Renal cortex interstitium (tissue), 15 donors: ENCODE data around the gene LCE2D. TPM values are rescaled to one million over a fixed set of nuclear protein-coding genes. Genes with fewer than 3 reads are reported as not detected.
"Not testable (repeated sequence)": the region's sequence is repeated elsewhere in the genome, so short reads cannot be mapped to it uniquely, and the experiment has no call there.

Source experiments
- DNase-seq, 11 donors: peaks; one replicate each; pipeline ENCODE4 v3.0.0-alpha.2; 2013; ENCODE audit warnings: low read depth in 9 of 11, low spot score in 4 of 11; ENCODE audit errors: extremely low read depth in 1 of 11
- long read RNA-seq, 16 experiments: transcript quantifications; one replicate each; lab custom pipeline, GENCODE V29; 2026
- polyA plus RNA-seq, 3 donors: library from polyadenylated mRNA; unstranded; fragments of 120-200 nt; gene quantifications; one replicate each; pipeline ENCODE4 v1.2.1, GENCODE V29; 2013; ENCODE audit not compliant: insufficient read length in 3 of 3

LCE2D gene, protein sequence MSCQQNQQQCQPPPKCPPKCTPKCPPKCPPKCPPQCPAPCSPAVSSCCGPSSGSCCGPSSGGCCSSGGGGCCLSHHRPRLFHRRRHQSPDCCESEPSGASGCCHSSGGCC
- not detected for polyA plus RNA-seq
- long read RNA-seq, donor 1 = 0 reads
- long read RNA-seq, donor 2 = 0 reads
- long read RNA-seq, donor 3 = 0 reads
- long read RNA-seq, donor 4 = 0 reads
- long read RNA-seq, donor 5 = 0 reads
- long read RNA-seq, donor 6 = 0 reads
- long read RNA-seq, donor 7 = 0 reads
- long read RNA-seq, donor 8 = 0 reads
- long read RNA-seq, donor 9 = 0 reads
- long read RNA-seq, donor 10 = 0 reads
- long read RNA-seq, donor 11 = 0 reads
- long read RNA-seq, donor 12 = 0 reads
- long read RNA-seq, donor 13 = 0 reads
- long read RNA-seq, donor 14 = 0 reads
- long read RNA-seq, donor 15 = 0 reads
- long read RNA-seq, donor 16 = 0 reads

DNA sequence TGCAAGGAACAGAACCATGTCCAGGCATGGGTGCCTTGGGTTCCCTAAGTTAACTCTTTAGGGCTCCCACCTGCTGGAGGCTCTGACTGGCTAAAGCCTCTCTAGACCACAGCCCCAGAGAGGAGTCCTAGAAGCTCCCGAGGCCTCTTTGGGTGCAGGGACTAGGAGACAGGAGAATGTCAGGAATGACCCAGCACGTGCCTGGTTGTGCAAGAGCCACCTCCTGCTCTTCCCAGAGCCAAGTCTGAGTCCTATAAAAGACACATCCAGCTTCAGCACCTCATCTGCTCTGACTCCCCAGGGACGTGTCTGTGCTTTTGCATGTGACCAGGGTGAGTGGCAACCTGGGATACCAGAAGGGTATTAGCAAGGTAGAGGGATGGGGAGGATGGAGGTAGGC lies at the start of gene LCE2D:
Gene LCE2D, plus strand, starts transcription at position 283 of the 400 bp plus-strand sequence. CDS start 726 bp downstream, outside the sequence.
- DNase-seq = no peak

DNA sequence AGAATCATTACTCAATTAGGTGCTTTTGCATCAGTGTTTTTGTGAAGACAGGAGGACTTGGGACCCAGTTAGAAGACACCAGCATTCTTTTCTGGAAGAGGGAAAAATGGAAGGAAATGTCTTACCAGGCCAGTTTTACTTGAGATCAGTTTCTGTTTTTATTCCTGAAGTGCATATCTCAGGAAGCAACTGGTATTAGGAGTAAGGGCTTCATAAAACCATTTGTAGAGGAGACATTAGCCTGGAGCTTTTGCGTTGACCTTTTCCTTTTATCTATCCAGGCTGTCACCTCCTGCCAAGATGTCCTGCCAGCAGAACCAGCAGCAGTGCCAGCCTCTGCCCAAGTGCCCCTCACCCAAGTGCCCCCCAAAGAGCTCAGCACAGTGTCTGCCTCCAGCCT lies 49.7 kb upstream of the LCE2D start, which contains the start of gene LCE3B:
Gene LCE3B, plus strand, starts transcription at position 301 of the 400 bp plus-strand sequence. Its CDS starts 0 bp downstream, at position 301.
- DNase-seq = no peak

DNA sequence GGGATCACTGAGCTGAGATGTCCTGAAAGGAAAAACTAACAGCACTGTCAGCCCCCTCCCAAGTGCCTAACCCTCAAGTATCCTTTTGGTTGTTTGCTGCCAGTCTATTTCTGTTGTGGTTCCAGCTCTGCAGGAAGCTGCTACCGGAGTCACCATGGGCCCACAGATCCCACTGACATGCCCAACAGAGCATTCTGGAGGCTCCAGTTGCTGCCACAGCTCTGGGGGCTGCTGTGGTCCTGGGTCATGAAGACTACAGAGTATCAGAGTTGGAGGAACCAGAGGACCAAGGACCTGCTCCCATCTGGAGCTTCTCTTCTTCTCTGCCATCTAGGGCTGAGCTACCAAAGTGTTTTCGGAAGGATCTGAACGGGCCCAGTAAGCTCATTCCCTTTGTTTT lies 41.2 kb upstream of the LCE2D start:
- no peak for DNase-seq

DNA sequence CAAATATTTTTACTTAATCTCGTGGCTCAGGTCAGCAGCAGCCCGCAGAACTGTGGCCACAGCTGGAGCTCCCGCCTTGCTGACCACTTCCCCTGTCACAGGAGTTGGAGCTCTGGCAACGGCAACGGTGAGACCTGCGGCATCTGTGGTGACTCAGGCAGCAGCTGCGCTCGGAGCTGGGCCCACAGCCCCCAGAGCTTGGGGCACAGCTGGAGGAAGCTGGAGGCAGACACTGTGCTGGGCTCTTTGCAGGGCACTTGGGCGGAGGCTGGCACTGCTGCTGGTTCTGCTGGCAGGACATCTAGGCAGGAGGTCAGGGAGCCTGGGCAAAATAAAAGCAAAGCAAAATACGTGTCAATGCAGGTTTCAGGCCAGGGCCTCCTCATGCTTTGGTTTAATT lies 40.4 kb upstream of the LCE2D start, which contains the start of gene LCE3A:
Gene LCE3A, minus strand, starts transcription at position 301 of the 400 bp plus-strand sequence. Its CDS starts 0 bp downstream, at position 301.
- no peak for DNase-seq

DNA sequence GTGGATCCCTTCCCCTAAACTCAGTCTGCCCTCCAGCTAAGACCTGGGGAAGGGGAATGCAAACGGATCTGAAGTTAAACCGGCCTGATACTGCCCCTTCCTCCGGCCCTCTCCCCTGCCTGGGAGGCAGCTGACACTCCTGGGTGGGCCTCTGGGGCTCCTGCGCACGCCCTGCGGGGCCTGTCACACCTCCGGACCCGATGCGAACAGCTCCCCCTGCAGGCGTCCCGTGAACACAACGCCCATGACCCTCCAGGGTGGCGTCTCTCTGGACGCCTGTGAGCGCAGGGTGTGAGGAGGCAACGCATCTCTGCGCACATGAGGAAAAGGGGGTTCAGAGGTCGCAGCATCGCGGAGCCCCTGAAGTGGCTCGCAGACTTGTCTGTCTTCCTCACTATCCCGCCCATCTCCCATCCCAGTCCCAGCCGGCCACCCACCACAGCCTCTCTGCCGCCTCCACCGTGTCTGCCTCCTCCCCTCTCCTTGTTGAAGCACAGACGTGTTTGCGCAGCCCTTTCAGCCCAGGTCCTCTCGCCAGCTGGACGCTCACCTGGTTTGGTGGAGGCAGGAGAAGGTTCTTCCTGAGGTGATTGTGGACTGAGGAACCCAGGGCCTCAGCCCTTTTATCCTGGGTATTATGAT lies 39.9 kb upstream of the LCE2D start:
- DNase-seq = no peak

DNA sequence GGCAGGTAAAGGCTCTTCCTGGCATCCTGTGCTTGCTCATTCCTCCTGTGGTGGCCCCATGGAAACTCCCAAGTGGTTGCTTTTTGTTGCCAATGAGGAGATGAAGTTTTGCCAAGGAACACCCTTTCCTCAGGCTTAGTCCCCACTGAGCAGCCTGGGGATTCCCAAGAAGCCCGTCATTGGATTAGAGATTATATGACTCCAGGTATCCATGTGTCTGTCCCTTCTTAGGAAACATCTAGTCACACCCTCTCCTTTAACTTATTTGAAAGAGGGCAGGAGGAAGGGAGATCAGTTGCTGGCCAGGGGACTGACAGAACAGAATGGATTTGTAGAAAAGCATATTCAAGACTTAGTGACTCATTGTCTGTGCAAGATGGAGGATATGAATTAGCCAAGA lies 36.4 kb upstream of the LCE2D start:
- no peak for DNase-seq

DNA sequence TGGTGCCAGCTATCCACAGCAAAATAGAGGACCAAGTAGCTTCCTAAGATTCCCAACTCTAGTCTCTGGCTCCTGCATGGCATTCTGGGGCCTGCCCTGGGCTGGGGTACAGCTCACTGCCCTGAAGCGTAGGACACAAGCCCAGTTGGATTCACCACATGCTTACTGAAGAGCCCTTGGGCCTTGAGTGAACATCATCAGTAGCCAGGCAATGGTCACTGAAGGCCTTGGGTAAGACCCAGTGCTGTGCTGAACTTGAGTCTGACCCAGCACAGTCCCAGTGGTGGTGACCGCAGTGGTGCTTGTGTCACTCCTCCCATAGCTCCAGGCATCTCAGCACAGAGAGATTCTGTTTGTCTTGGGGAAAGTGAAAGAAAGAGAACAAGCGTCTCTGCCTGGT lies 32.6 kb upstream of the LCE2D start:
- DNase-seq = no peak

DNA sequence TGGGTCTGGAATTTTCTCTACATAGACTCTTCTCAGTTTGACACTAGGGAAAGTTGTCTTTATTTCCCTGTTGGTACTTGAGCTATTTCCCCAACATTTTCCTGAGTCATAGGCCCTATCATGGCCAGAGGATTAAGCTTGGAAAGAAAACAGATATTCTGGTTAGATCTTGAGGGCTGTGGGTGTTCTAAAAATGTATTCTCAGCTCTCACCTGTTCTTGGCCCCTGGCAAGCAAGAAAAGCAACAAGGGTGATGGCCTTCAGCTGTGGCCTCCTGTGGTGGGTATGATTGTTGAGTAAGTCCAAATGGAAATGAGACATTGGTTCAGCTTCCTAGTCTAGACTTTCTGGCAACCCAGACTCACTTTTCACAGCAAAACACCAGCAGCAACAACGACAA lies 22.8 kb upstream of the LCE2D start:
- no peak for DNase-seq

DNA sequence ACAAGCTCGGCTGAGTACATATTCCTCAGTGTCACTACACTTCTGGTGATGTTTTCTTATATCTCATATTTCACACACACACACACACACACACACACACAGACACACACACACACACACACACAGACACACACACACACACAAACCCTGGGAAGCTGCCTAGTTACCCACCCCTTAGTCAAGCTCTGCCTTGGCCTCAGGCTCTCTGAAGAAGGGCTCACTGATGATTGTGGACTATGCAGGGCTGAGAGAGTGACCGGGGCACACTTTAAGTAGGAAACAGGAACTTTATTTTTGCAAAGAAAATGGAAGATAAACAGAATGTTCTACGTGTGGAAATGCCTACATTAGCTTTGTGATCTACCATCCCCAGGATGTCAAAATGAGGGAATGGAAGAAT lies 19.2 kb upstream of the LCE2D start:
- no peak for DNase-seq

DNA sequence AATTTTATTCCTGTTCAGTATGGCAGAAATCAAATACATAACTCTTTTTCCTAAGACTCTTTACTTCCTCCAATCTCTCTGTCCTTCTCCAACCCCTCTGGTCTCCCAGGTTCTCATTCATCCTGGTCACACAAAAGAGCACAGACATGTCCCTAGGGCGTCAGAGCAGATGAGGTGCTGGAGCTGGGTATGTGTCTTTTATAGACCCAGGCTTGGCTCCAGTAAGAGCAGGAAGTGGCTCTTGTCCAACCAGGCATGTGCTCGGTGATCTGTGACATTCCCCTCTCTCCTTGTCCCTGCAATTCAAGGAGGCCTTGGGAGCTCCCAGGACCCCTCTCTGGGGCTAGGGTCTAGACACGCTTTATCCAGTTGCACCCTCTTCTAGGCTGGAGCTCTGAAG lies 18.0 kb upstream of the LCE2D start:
- no peak for DNase-seq

DNA sequence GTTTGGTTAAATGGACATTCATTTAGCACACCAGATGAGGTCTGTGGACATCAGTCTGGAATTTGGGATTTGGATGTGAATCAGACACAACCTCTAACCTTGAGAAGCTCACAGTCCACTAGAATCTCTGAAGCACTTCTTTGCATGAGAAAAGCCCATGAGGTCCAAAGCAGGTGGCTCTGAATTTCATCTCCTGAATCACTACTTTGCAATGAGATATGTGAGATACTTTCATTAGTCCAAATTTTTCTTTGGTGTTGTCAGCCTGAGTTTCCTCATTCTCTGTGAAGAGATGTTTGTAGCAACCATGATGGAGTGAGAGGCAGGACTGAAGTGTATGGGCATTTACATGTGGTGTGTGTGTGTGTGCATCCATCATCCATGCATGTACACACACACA lies 16.5 kb upstream of the LCE2D start:
- no peak for DNase-seq

DNA sequence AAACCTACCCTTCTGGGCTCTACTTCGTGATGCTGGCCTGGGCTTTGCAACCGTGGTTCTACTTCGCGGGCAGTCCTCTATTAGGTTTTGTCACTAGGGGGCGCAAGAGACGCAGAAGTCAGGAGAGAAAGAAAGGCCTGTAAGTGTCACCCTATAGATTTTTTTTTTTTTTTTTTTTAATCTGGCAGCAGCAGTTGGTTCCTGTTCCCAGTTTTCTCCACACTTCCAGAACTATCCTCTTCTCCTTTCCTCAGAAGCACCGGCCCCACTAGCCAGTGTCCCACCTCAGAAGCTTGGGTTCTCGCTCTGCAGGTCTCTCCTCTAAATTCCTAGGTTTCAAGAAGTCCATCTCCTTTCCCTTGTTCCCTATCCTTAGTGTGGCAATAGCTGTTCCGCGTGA lies 9.1 kb upstream of the LCE2D start:
- DNase-seq = peak in 9 of 11 donors; percentile 15 to 54 (median 39)

DNA sequence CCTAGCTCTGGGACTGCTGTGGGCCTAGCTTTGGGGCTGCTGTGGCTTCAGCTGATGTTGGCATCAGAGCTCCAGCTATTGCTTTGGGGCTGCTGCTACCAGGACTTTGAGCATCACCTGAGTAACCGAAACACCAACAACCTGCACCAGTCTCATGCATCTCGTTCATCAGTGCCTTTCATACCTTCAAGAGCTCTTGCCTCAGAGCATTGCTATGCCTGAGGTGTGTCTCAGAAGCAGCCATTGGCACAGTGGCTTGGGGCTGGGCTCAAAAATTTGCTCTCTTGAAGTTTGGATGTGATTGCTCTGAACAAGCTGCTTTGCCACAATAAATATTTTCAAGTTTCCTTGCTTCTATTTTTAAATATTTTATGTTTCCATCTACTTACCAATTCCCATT lies 6.7 kb upstream of the LCE2D start:
- no peak for DNase-seq

DNA sequence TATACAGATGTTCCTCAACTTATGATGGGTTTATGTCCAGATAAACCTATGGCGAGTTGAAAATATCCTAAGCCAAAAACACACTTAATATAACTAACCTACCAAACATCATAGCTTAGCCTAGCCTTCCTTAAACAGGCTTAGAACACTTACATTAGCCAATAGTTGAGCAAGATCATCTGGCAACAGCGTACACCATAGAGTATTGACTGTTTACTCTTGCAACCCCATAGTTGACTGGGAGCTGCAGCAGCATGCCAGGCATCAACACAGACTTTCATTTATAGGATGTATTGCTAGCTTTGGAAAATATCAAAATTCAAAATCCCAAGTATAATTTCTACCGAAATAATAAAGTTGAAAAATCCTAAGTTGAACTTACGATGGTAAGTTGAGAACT lies 5.5 kb upstream of the LCE2D start:
- DNase-seq = no peak

DNA sequence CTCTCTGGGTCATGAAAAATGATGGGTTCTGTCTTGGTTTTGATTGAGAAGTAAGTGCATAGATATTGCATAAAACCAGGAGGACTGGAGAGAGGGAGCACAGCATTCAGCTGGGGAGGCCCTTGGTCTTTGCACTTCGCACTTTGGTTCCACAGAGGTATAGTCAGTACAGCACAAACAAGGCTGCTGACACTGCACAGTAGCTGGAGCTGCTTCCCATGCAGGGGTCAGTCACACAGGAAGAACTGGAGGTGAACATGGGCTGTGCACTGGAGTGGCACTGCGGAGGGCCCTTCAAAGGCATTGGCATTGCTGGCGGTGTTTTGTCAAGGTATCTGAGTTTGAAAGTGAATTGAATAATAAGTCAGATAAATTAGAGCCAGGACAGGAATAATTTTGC lies 4.5 kb upstream of the LCE2D start:
- peak in 2 of 11 donors; percentile 9 to 28 for DNase-seq

DNA sequence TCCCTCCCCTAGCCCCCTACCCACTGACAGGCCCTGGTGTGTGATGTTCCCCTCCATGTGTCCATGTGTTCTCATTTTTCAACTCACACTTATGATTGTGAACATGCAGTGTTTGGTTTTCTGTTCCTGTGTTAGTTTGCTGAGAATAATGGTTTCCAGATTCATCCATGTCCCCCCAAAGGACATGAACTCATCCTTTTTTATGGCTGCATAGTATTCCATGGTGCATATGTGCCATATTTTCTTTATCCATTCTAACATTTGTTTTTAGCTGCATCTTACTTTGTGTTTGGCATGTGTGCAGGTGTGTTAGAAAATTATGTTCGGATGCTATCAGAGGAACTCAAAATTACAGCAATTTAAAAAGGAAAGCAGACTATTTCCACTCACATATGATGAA lies 3.0 kb downstream of the LCE2D start:
- DNase-seq = not testable (repeated sequence)

DNA sequence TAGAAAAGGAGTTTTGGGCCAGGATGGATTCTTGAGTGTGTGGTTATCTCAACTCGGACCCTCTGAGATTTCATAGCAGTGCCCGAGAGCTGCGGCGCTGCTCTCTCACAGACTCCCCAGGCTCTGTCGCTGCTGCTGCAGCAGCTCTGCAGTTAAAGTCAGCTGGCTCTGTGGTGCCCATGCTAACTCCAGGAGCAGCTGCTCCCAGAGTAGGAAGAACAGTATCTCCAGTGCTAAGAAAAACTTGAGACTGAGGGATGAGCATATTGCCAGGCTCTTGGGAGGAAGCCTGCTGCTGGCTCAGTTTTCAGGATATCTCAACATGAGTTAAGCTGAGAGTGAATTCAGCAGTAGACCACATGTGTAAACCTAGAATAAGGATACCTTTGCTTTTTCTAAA lies 4.5 kb downstream of the LCE2D start:
- DNase-seq = no peak

DNA sequence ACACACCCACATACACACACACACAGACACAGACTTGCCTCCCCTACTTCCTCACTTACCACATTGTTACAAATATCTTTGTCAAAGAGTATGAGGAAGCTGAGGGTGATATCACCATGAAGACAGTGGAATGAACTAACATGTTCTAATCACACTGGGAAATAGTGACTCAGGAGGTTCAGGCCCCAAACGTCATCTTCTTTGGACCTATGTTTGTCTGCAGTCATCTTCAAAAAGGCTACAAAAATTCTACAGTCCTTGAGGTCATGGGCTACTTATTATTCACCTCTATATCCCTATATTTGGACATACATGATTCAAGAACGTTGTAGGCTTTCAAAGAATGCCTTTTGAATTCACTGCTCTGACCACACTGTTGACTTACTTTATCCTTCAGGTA lies 9.8 kb downstream of the LCE2D start:
- no peak for DNase-seq

DNA sequence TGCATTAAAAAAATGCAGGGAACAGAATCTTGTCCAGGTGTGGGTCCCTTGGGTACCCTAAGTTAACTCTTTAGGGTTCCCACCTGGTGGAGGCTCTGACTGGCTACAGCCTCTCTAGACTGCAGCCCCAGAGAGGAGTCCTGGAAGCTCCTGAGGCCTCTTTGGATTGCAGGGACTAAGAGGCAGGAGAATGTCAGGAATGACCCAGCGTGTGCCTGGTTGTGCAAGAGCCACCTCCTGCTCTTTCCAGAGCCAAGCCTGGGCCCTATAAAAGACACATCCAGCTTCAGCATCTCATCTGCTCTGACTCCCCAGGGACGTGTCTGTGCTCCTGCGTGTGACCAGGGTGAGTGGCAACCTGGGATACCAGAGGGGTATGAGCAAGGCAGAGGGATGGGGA lies 11.8 kb downstream of the LCE2D start, which contains the start of gene LCE2C:
Gene LCE2C, plus strand, starts transcription at position 297 of the 400 bp plus-strand sequence. CDS start 737 bp downstream, outside the sequence.
- not testable (repeated sequence) for DNase-seq

DNA sequence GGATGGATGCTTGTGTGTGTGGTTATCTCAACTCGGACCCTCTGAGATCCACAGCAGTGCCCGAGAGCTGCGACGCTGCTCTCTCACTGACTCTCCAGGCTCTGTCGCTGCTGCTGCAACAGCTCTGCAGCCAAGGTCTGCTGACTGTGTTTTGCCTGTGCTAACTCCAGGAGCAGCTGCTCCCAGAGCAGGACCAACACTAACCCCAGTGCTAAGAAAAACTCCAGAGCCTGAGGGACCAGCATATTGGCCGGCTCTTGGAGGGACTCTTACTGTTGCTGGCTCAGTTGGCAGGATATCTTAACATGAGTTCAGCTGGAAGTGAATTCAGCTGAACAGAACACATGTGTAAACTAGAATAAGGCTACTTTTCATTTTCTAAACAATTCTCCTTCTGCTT lies 16.3 kb downstream of the LCE2D start:
- no peak for DNase-seq
